IMR-90 (cell line): ENCODE measurements around the gene MYLK4. TPM values are rescaled to one million over a fixed set of nuclear protein-coding genes. Genes with fewer than 3 reads are reported as not detected.

ENCODE experiments used
- ATAC-seq: fragments of 200-7000 bp; cut with Tn5 transposase; 2 replicates; pipeline ENCODE4 v1.9.1; 2020; ENCODE audit warnings: low read depth, mild to moderate bottlenecking, moderate library complexity
- BruUV-seq: library from RNA; stranded (reverse); fragments of 400-500 nt; replicated peaks from 2 replicates; lab custom pipeline; 2021; lab: Mats Ljungman, UMichigan
- CTCF ChIA-PET: fragments of 300-600 bp; formaldehyde crosslinking; extraction: SDS; loops from one replicate; lab custom pipeline; 2021; ENCODE audit warnings: antibody characterized with exemption; lab: Yijun Ruan, JAX
- POLR2A ChIA-PET: fragments of 300-600 bp; sonication (Branson Sonifier 250); formaldehyde crosslinking; loops from one replicate; lab custom pipeline; 2022; ENCODE audit warnings: antibody characterized with exemption; ENCODE audit not compliant: unreplicated experiment; lab: Charles Lee
- DNase-seq: peaks from one replicate; pipeline ENCODE4 v3.0.0; 2013
- H2AFZ ChIP-seq: replicated peaks from 2 replicates; pipeline ENCODE3; 2013; ENCODE audit warnings: low read length, mild to moderate bottlenecking; ENCODE audit not compliant: poor library complexity
- H2AK5ac ChIP-seq: 2 replicates; pipeline ENCODE4 v1.6.1; 2013; ENCODE audit warnings: low read depth, low read length, inconsistent platforms
- H2AK9ac ChIP-seq: replicated peaks from 2 replicates; pipeline ENCODE3; 2013; ENCODE audit warnings: mild to moderate bottlenecking, low read depth, low read length, moderate library complexity; ENCODE audit not compliant: poor library complexity
- H2BK120ac ChIP-seq: 2 replicates; pipeline ENCODE4 v1.6.1; 2013; ENCODE audit warnings: low read depth, low read length, inconsistent platforms
- H2BK15ac ChIP-seq: 3 replicates; pipeline ENCODE4 v1.6.1; 2013; ENCODE audit warnings: low read depth, low read length, inconsistent platforms
- H2BK20ac ChIP-seq: 2 replicates; pipeline ENCODE4 v1.6.1; 2013; ENCODE audit warnings: low read depth, mild to moderate bottlenecking, inconsistent platforms, low read length, moderate library complexity
- H2BK5ac ChIP-seq: 2 replicates; pipeline ENCODE4 v1.6.1; 2013; ENCODE audit warnings: mild to moderate bottlenecking, low read depth, low read length, inconsistent platforms; ENCODE audit not compliant: poor library complexity, severe bottlenecking
- H3K14ac ChIP-seq: replicated peaks from 2 replicates; pipeline ENCODE4 v1.6.1; 2013; ENCODE audit warnings: low read depth, low read length, inconsistent platforms
- H3K18ac ChIP-seq: 2 replicates; pipeline ENCODE4 v1.6.1; 2013; ENCODE audit warnings: low read depth, low read length, control low read depth
- H3K23ac ChIP-seq: 2 replicates; pipeline ENCODE4 v1.6.1; 2013; ENCODE audit warnings: low read depth, low read length, inconsistent platforms
- H3K27ac ChIP-seq: 2 replicates; pipeline ENCODE4 v1.5.1; 2013; ENCODE audit warnings: mild to moderate bottlenecking, control low read depth, low read length; ENCODE audit not compliant: insufficient read depth
- H3K27me3 ChIP-seq: 2 replicates; pipeline ENCODE4 v1.6.1; 2013; ENCODE audit warnings: low read length; ENCODE audit not compliant: control insufficient read depth, insufficient read depth
- H3K36me3 ChIP-seq: 2 replicates; pipeline ENCODE4 v1.6.1; 2013; ENCODE audit warnings: low read length, mixed read lengths; ENCODE audit not compliant: control insufficient read depth, insufficient read depth
- H3K4ac ChIP-seq: 2 replicates; pipeline ENCODE4 v1.6.1; 2013; ENCODE audit warnings: low read depth, low read length, inconsistent platforms
- H3K4me1 ChIP-seq: 2 replicates; pipeline ENCODE4 v1.6.1; 2013; ENCODE audit warnings: low read length, mixed read lengths; ENCODE audit not compliant: control insufficient read depth, insufficient read depth
- H3K4me2 ChIP-seq: 2 replicates; pipeline ENCODE4 v1.6.1; 2013; ENCODE audit warnings: low read depth, mild to moderate bottlenecking, control low read depth, low read length, moderate library complexity
- H3K4me3 ChIP-seq: 2 replicates; pipeline ENCODE4 v1.5.1; 2013; ENCODE audit warnings: low read depth, mild to moderate bottlenecking, control low read depth, low read length, moderate library complexity; ENCODE audit not compliant: insufficient read depth
- H3K56ac ChIP-seq: 2 replicates; pipeline ENCODE4 v1.6.1; 2013; ENCODE audit warnings: low read length, inconsistent platforms; ENCODE audit not compliant: insufficient read depth; ENCODE audit errors: extremely low read depth
- H3K79me1 ChIP-seq, 2 experiments: 2 replicates each; pipeline ENCODE4 v1.6.1; 2013; ENCODE audit warnings: low read length in 2 of 2, inconsistent platforms in 1 of 2, low read depth in 1 of 2
- H3K9ac ChIP-seq: 2 replicates; pipeline ENCODE4 v1.6.1; 2013; ENCODE audit warnings: low read depth, low read length, control low read depth
- H3K9me1 ChIP-seq: 2 replicates; pipeline ENCODE4 v1.6.1; 2013; ENCODE audit warnings: low read length, inconsistent platforms; ENCODE audit not compliant: insufficient read depth
- H3K9me3 ChIP-seq: 2 replicates; pipeline ENCODE4 v1.6.1; 2013; ENCODE audit warnings: low read length; ENCODE audit not compliant: control insufficient read depth, insufficient read depth
- H4K20me1 ChIP-seq: 2 replicates; pipeline ENCODE4 v1.6.1; 2013; ENCODE audit warnings: low read length, inconsistent platforms; ENCODE audit not compliant: insufficient read depth
- H4K5ac ChIP-seq: 2 replicates; pipeline ENCODE4 v1.6.1; 2013; ENCODE audit warnings: mild to moderate bottlenecking, low read depth, low read length, control low read depth
- H4K8ac ChIP-seq, 2 experiments: 2 replicates each; pipeline ENCODE4 v1.6.1; 2013; ENCODE audit warnings: low read depth in 2 of 2, low read length in 2 of 2, control low read depth in 1 of 2, inconsistent platforms in 1 of 2
- H4K91ac ChIP-seq: 2 replicates; pipeline ENCODE4 v1.6.1; 2013; ENCODE audit warnings: low read depth, low read length, inconsistent platforms; ENCODE audit not compliant: insufficient read depth
- BHLHE40 ChIP-seq: fragments of 150-350 bp; IDR thresholded peaks from 2 replicates; pipeline ENCODE4 v1.6.1; 2016; ENCODE audit warnings: mild to moderate bottlenecking, low read depth, low read length
- CEBPB ChIP-seq: IDR thresholded peaks from 2 replicates; pipeline ENCODE4 v1.6.1; 2012; ENCODE audit warnings: low read depth, low read length, improper control_type of control experiment
- CHD1 ChIP-seq: IDR thresholded peaks from 2 replicates; pipeline ENCODE4 v1.6.1; 2012; ENCODE audit warnings: low read depth, low read length, improper control_type of control experiment
- CTCF ChIP-seq: conservative IDR thresholded peaks from 2 replicates; pipeline ENCODE4 v1.5.1; 2012; ENCODE audit warnings: mild to moderate bottlenecking, low read depth, low read length, improper control_type of control experiment
- ELK1 ChIP-seq: fragments of 150-350 bp; IDR thresholded peaks from 2 replicates; pipeline ENCODE4 v1.6.1; 2016; ENCODE audit warnings: low read depth, mild to moderate bottlenecking, low read length, moderate library complexity, borderline replicate concordance
- FOS ChIP-seq: fragments of 150-350 bp; IDR thresholded peaks from 2 replicates; pipeline ENCODE4 v1.6.1; 2016; ENCODE audit warnings: low read depth, low read length
- MAFK ChIP-seq: IDR thresholded peaks from 2 replicates; pipeline ENCODE4 v1.6.1; 2012; ENCODE audit warnings: low read depth, low read length, improper control_type of control experiment
- MAZ ChIP-seq: IDR thresholded peaks from 2 replicates; pipeline ENCODE4 v1.6.1; 2012; ENCODE audit warnings: low read depth, mild to moderate bottlenecking, low read length, improper control_type of control experiment, moderate library complexity, borderline replicate concordance
- MXI1 ChIP-seq: IDR thresholded peaks from 2 replicates; pipeline ENCODE4 v1.6.1; 2012; ENCODE audit warnings: low read depth, mild to moderate bottlenecking, low read length, moderate library complexity, borderline replicate concordance
- NFE2L2 ChIP-seq: fragments of 150-350 bp; IDR thresholded peaks from 2 replicates; pipeline ENCODE4 v1.6.1; 2016; ENCODE audit warnings: low read depth, mild to moderate bottlenecking, low read length
- POLR2A ChIP-seq: IDR thresholded peaks from 2 replicates; pipeline ENCODE4 v1.6.1; 2012; ENCODE audit warnings: mild to moderate bottlenecking, low read depth, low read length
- RAD21 ChIP-seq: IDR thresholded peaks from 2 replicates; pipeline ENCODE4 v1.6.1; 2012; ENCODE audit warnings: low read length, improper control_type of control experiment
- RCOR1 ChIP-seq: IDR thresholded peaks from 2 replicates; pipeline ENCODE4 v1.6.1; 2012; ENCODE audit warnings: mild to moderate bottlenecking, low read length, improper control_type of control experiment; ENCODE audit not compliant: insufficient replicate concordance
- RFX5 ChIP-seq: IDR thresholded peaks from 2 replicates; pipeline ENCODE4 v1.8.0; 2012; ENCODE audit warnings: low read depth, mild to moderate bottlenecking, low read length, moderate library complexity
- SMC3 ChIP-seq: fragments of 150-350 bp; IDR thresholded peaks from 2 replicates; pipeline ENCODE4 v1.6.1; 2016; ENCODE audit warnings: low read depth, mild to moderate bottlenecking, antibody characterized with exemption, low read length, moderate library complexity
- USF2 ChIP-seq: fragments of 150-350 bp; IDR thresholded peaks from 2 replicates; pipeline ENCODE4 v1.6.1; 2017; ENCODE audit warnings: mild to moderate bottlenecking, antibody characterized with exemption, low read length, low read depth
- WGBS, 2 experiments: methylation state at CpG; one replicate each; pipeline versions ENCODE4 v1.1.5 to v1.1.7; 2013; ENCODE audit warnings: missing lambda C conversion rate in 2 of 2; ENCODE audit not compliant: insufficient read length in 1 of 2; ENCODE audit errors: extremely low coverage in 2 of 2; 5-methylcytosine and 5-hydroxymethylcytosine counted together
- dilution Hi-C: fragments of 300-500 bp; cut with HindIII; formaldehyde crosslinking; loops from one replicate; pipeline ENCODE4 v1.14.3; 2018; ENCODE audit warnings: low sequenced_read_pairs; ENCODE audit not compliant: unreplicated experiment
- in situ Hi-C: fragments of 300-500 bp; cut with MboI; formaldehyde crosslinking; loops from 3 replicates; pipeline ENCODE4 v1.14.3; 2019; ENCODE audit warnings: low sequenced_read_pairs, inconsistent platforms, mixed read lengths
- intact Hi-C: fragments of 100-400 bp; cut with micrococcal nuclease; formaldehyde crosslinking; loops from 2 replicates; pipeline ENCODE4 v1.10.0; 2022
- polyA plus RNA-seq, 3 experiments: library from polyadenylated mRNA; depleted of rRNA; stranded (reverse); fragments of >200 nt; gene quantifications; 2 replicates each; pipeline ENCODE4 v1.2.3, GENCODE V29; 2012; ENCODE audit warnings: low replicate concordance in 1 of 3
- total RNA-seq: library from RNA; depleted of rRNA; stranded (reverse); fragments of >200 nt; gene quantifications from 2 replicates; pipeline ENCODE4 v1.2.3, GENCODE V29; 2012

MYLK4 gene
- total and polyA plus RNA-seq, 2 of the 4 experiments (the other 2 are of a cell fraction): under 0.01 to 0.07 TPM

GRCh38 chr6:2795956-2796355 is 45.2 kb upstream of the MYLK4 start:
- no peak overlapping the region for H2AFZ ChIP-seq
- no TSS peak for BruUV-seq
- H2BK5ac ChIP-seq: no peak overlapping the region
- H4K8ac ChIP-seq: no peak overlapping the region
- H3K4me3 ChIP-seq: no peak overlapping the region
- dilution Hi-C loops: no loop called here
- H3K27ac ChIP-seq: no peak overlapping the region
- no peak overlapping the region for H3K23ac ChIP-seq
- no peak overlapping the region for H2BK120ac ChIP-seq
- TF ChIP-seq NFE2L2 (no peak), CTCF (no peak), RCOR1 (no peak), ELK1 (no peak), CHD1 (no peak), RFX5 (no peak), BHLHE40 (no peak), RAD21 (no peak), SMC3 (no peak), MAZ (no peak), CEBPB (no peak), MAFK (no peak), POLR2A (no peak), FOS (no peak), USF2 (no peak), MXI1 (no peak)
- no peak overlapping the region for H3K18ac ChIP-seq
- no peaks in the 10 kb centered on the region for H3K9me3 ChIP-seq
- H3K4me2 ChIP-seq: no peak overlapping the region
- no peak overlapping the region for H2AK9ac ChIP-seq
- H4K5ac ChIP-seq: no peak overlapping the region
- H3K27me3 ChIP-seq: no peaks in the 10 kb centered on the region
- no peak overlapping the region for H2BK20ac ChIP-seq
- DNase-seq (no peak), ATAC-seq (no peak)
- peaks cover 7 to 43% of the 10 kb centered on the region in 2 experiments; a peak in 3 of 4 replicates for H3K79me1 ChIP-seq
- H3K9ac ChIP-seq: no peak overlapping the region
- H3K9me1 ChIP-seq: peaks cover 17% of the 10 kb centered on the region; the same call in 1 of the 2 replicates
- no peaks in the 10 kb centered on the region for H3K36me3 ChIP-seq
- ChIA-PET POLR2A (no interaction called here), CTCF (interaction anchor here (0.6 kb wide), 1 partner anchor 58 kb away, joined by 3 read pairs; no protein-coding TSS in a partner anchor)
- H2BK15ac ChIP-seq: no peak overlapping the region
- H4K20me1 ChIP-seq: no peaks in the 10 kb centered on the region
- intact Hi-C loops: no loop called here
- H3K4ac ChIP-seq: no peak overlapping the region
- H4K91ac ChIP-seq: no peak overlapping the region
- in situ Hi-C loops: loop anchor here (10.0 kb wide), 1 partner anchor 139 kb away; no protein-coding TSS in a partner anchor
- no peak overlapping the region for H2AK5ac ChIP-seq
- no peak overlapping the region for H3K14ac ChIP-seq
- 95% methylated on average over 9 of the region's 16 CpGs; no CpG with 5 or more reads in 1 of the 2 experiments for WGBS, 2 experiments
- H3K56ac ChIP-seq: no peak overlapping the region
- H3K4me1 ChIP-seq: peaks cover 9% of the 10 kb centered on the region; the same call in 1 of the 2 replicates
